Neural progenitor cell (in vitro differentiated cells): ENCODE results near the gene PHLDA2.

Experiments
- EZH2 ChIP-seq: fragments of 200-600 bp; sonication (generic); IDR thresholded peaks from 2 replicates; pipeline ENCODE4 v1.6.1; 2017; ENCODE audit warnings: antibody characterized with exemption, mild to moderate bottlenecking, moderate library complexity
- EZH2phosphoT487 ChIP-seq: fragments of 200-600 bp; sonication (generic); IDR thresholded peaks from 2 replicates; pipeline ENCODE4 v1.6.1; 2017; ENCODE audit warnings: antibody characterized with exemption

DNA sequence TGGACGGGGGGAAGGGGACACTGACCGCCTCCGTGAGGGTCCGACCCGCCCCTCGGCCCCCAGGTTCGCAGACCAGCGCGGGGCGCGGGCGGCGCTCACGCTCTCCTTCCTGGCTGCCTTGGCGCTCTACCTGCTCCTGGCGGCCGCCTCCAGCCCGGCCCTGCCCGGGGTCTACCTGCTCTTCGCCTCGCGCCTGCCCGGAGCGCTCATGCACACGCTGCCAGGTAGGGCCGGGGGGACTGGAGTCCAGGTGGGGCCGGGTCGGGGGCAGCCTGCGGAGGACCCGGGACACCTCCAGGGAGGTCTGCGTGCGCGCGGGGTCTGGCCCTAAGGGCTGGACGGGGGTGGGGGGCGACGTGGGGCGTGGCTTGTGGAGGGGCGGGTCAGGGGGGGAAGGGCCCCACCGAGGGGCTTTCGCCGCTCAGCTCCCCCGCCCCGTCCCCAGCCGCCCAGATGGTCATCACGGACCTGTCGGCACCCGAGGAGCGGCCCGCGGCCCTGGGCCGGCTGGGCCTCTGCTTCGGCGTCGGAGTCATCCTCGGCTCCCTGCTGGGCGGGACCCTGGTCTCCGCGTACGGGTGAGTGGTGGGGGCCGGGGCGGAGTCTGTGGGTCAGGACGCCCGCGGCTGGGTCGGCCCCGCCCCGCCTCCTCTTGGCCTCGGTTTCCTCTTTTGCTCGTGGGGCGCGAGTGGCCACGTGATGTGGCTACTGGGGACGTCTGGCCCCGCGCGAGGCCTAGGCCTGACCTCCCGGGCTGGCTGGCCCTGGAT is 19.9 kb downstream of the PHLDA2 start:
- no peak for TF ChIP-seq EZH2
- TF ChIP-seq EZH2phosphoT487: no peak
